Measurements from ENCODE around the gene IL1RAPL1. TPM values are rescaled to one million over a fixed set of nuclear protein-coding genes. Genes with fewer than 3 reads are reported as not detected.

IL1RAPL1 gene
- total RNA-seq, 4 donors from 2014 or later, result 0.16 to 0.46 TPM; not detected in 2

DNA sequence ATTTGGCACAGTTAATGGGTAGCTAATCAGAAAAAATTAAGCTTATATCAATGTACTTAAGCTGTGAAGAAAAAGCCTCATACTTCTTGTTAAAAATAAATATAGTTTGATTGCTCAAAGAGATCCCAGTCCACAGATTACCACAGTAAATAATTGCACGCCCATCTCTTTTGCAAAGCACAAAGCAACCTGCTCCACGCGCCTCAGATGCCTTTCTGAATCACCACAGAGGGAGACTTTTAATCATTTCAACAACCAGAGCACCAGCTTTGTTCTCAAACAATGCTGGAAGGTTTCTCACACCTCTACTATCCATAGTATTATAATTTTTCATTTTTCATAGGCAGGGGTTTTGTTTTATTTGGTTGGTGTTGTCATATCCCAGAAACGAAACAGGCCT lies 1289.5 kb downstream of the IL1RAPL1 start:
- H3K4me3 ChIP-seq, result no peak overlapping the region
- peaks cover 0 to 2% (median 0%) of the 10 kb centered on the region in 3 donors for H3K27me3 ChIP-seq
- H3K4me1 ChIP-seq, result no peaks in the 10 kb centered on the region
- intact Hi-C loops (cut with DNase I; ENCODE audit: low total_unique reads) (no loop called here), in situ Hi-C loops (cut with MboI; ENCODE audit: low sequenced_read_pairs in 4 of 4) (no loop called here)
- H3K27ac ChIP-seq, result no peak overlapping the region
- no peaks in the 10 kb centered on the region for H3K36me3 ChIP-seq
- DNase-seq, result no peak
- TF ChIP-seq POLR2A (IDR thresholded peaks at IDR 0.05), result no peak
- TF ChIP-seq, protein P1, sequence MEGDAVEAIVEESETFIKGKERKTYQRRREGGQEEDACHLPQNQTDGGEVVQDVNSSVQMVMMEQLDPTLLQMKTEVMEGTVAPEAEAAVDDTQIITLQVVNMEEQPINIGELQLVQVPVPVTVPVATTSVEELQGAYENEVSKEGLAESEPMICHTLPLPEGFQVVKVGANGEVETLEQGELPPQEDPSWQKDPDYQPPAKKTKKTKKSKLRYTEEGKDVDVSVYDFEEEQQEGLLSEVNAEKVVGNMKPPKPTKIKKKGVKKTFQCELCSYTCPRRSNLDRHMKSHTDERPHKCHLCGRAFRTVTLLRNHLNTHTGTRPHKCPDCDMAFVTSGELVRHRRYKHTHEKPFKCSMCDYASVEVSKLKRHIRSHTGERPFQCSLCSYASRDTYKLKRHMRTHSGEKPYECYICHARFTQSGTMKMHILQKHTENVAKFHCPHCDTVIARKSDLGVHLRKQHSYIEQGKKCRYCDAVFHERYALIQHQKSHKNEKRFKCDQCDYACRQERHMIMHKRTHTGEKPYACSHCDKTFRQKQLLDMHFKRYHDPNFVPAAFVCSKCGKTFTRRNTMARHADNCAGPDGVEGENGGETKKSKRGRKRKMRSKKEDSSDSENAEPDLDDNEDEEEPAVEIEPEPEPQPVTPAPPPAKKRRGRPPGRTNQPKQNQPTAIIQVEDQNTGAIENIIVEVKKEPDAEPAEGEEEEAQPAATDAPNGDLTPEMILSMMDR (IDR thresholded peaks at IDR 0.05 in 4 of 5, conservative IDR thresholded peaks at IDR 0.05 in 1 of 5), result no peak
- ATAC-seq, result no peak
- H3K9me3 ChIP-seq, result no peaks in the 10 kb centered on the region

DNA sequence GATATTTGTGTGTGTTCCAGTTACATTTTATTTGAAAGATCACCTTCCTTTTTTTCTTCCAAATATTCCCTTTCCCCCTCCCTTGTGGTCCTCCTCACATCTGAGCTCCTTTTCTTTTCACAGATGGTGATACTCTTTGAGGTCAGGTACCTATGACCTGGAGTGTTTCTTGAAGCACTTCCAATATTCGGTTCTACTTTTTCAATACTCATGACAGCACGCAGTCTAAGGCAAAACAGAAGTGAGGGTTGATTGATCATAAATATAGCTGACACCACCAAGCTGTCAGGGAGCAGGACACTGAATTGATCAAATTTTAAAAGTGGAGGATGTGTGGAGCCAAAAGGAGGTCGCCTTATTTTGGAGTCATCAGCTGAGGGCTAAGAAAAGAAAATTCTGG lies 1293.7 kb downstream of the IL1RAPL1 start:
- no peaks in the 10 kb centered on the region for H3K4me1 ChIP-seq

DNA sequence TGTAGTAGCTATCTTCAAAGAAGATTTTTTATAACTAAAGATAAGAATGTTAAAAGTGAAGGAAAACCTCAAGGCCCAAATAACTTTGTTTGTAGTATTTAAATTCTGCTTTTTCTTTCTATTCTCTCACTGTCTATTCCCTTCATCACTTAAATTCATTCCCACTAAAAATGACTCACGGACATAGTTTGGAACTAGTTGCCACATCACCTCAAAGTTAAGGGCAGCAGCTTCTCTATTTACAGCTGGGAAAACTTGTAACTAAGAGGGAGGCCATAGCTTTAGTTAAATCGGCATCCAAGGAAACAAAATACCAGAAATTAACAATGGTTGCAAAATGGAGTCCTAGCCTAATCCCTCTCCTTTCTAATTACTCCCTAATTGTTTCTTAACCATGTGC lies 1302.8 kb downstream of the IL1RAPL1 start:
- H3K9me3 ChIP-seq, result no peaks in the 10 kb centered on the region

More for the DNA sequence above, 1293.7 kb downstream of the IL1RAPL1 start:
- in situ Hi-C loops (cut with MboI; ENCODE audit: low sequenced_read_pairs in 4 of 4) (no loop called here), intact Hi-C loops (cut with DNase I; ENCODE audit: low total_unique reads) (no loop called here)
- no peak for TF ChIP-seq POLR2A (IDR thresholded peaks at IDR 0.05)
- TF ChIP-seq, protein P1 (IDR thresholded peaks at IDR 0.05 in 4 of 5, conservative IDR thresholded peaks at IDR 0.05 in 1 of 5), result no peak
- no peaks in the 10 kb centered on the region for H3K9me3 ChIP-seq
- DNase-seq, result no peak
- no peaks in the 10 kb centered on the region for H3K27me3 ChIP-seq
- no peaks in the 10 kb centered on the region for H3K36me3 ChIP-seq
- H3K27ac ChIP-seq, result no peak overlapping the region
- ATAC-seq, result no peak
- no peak overlapping the region for H3K4me3 ChIP-seq

DNA sequence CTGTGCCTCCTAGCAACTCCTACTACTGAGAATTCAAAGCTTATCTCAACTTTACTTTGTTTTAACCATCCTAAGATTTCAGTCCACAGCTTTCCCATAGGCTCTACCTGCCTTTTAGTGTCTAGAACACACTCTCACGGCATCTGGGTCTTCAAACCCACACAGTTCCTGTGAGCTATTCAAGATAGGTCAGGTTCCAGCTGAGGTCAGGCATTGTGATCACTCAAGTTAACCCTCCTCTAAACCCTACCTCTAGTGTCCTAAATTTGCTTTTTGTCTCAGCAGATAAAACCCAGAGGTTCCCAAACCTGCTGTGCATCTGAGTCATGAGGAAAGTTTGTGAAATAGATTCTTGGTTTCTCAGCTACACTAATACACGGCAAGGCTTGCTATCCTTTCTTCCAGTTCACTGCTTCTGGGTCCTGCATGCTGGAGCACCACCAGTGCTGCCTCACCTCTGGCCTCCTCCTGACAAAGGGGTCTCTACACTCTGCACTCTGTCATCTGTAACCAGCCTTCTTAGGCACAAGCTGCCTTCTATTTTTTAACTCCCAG lies 1303.5 kb downstream of the IL1RAPL1 start:
- intact Hi-C loops (cut with DNase I; ENCODE audit: low total_unique reads), result no loop called here
- no peak for TF ChIP-seq POLR2A (IDR thresholded peaks at IDR 0.05)
- TF ChIP-seq, protein P1 (IDR thresholded peaks at IDR 0.05 in 4 of 5, conservative IDR thresholded peaks at IDR 0.05 in 1 of 5), result no peak
- Histone ChIP-seq H3K27ac (no peak overlapping the region), H3K4me1 (no peaks in the 10 kb centered on the region), H3K4me3 (no peak overlapping the region), H3K27me3 (no peaks in the 10 kb centered on the region), H3K36me3 (no peaks in the 10 kb centered on the region), H3K9me3 (no peaks in the 10 kb centered on the region)
- in situ Hi-C loops (cut with MboI; ENCODE audit: low sequenced_read_pairs in 4 of 4), result no loop called here
- no peak for DNase-seq
- no peak for ATAC-seq

More for the DNA sequence above, 1302.8 kb downstream of the IL1RAPL1 start:
- TF ChIP-seq, protein P1 (IDR thresholded peaks at IDR 0.05 in 4 of 5, conservative IDR thresholded peaks at IDR 0.05 in 1 of 5), result no peak
- TF ChIP-seq POLR2A (IDR thresholded peaks at IDR 0.05), result no peak
- Histone ChIP-seq H3K27ac (no peak overlapping the region), H3K4me1 (no peaks in the 10 kb centered on the region), H3K4me3 (no peak overlapping the region), H3K27me3 (no peaks in the 10 kb centered on the region), H3K36me3 (no peaks in the 10 kb centered on the region)
- in situ Hi-C loops (cut with MboI; ENCODE audit: low sequenced_read_pairs in 4 of 4) (no loop called here), intact Hi-C loops (cut with DNase I; ENCODE audit: low total_unique reads) (no loop called here)
- ATAC-seq (no peak), DNase-seq (no peak)

DNA sequence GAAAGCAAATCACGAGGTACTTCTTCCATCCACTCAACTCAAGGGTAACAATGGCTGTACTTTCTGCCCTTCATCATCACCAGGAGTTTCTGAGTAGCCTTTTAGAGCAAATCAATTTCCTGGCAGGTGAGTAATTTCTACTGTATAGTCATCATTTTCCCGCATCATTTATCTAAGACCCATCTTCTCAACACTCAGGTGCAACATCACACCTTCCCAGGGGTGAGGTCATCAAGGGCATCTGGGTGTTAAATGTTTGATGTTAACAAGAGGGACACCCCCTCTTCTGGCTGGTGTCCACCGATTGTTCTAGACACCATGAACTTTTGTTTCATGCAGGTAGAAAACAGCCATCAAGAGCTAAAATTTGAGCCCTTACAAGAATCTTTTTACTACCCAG lies 1314.8 kb downstream of the IL1RAPL1 start:
- Histone ChIP-seq H3K9me3 (no peaks in the 10 kb centered on the region), H3K4me3 (no peak overlapping the region), H3K4me1 (no peaks in the 10 kb centered on the region), H3K27ac (no peak overlapping the region), H3K36me3 (no peaks in the 10 kb centered on the region), H3K27me3 (no peaks in the 10 kb centered on the region)
- TF ChIP-seq POLR2A (IDR thresholded peaks at IDR 0.05), result no peak
- TF ChIP-seq, protein P1 (IDR thresholded peaks at IDR 0.05 in 4 of 5, conservative IDR thresholded peaks at IDR 0.05 in 1 of 5), result no peak
- no peak for DNase-seq
- no peak for ATAC-seq
- intact Hi-C loops (cut with DNase I; ENCODE audit: low total_unique reads) (no loop called here), in situ Hi-C loops (cut with MboI; ENCODE audit: low sequenced_read_pairs in 4 of 4) (no loop called here)

All from gastrocnemius medialis (tissue), 4 donors.